Measurements from ENCODE around the gene KRT6C.

Gene KRT6C

DNA sequence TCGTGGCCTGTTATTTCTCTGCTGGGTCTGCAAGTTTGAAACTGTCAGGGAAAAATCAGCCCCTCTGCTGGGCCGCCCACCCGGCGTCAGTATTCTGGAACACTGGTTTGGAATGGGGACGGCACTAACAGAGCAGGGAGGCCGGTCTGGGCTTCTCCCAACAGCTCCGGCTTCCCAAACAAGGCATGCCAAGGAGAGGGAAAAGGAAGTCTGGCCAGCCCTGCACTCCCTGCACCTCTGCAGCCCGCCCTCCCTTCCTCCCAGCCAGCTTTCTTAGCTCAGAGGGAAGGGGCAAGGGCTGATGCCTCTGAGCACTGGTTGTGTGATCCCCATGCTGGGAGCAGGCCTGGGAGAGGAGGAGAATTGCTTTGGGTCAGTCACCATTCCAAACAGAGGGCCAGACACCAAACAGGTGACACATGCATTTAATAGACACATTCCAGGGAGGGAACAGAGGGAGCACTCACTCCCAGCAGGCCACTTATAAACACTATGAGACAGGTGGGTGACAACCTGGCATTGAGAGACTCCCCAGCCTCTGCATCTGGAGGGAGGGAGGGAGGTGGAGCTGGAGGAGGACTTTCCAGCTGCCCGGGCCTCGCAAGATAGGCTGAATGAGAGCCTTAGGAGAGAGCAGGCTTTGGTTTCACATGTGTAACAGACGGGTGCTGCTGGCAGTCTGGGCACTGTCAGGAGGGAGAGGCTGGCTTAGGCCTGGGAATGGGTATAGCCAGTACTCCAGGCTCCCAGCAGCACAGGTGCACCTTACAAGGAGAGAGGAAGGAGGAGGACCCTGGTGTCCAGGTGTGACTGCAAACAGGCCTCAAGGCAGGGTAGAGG lies 49.7 kb downstream of the KRT6C start:
- no peaks in the 10 kb centered on the region for H3K36me3 Mint-ChIP-seq (ENCODE audit: low read depth)
- H3K27ac Mint-ChIP-seq: no peak overlapping the region
- no peak overlapping the region for H3K4me3 Mint-ChIP-seq
- H3K4me1 Mint-ChIP-seq (ENCODE audit: low read depth): no peaks in the 10 kb centered on the region
- H3K9me3 Mint-ChIP-seq: no peaks in the 10 kb centered on the region
- H3K27me3 Mint-ChIP-seq (ENCODE audit: low read depth): peaks cover 14% of the 10 kb centered on the region

GRCh38 chr12:52423035-52423434 lies 50.6 kb downstream of the KRT6C start:
- Mint-ChIP-seq H3K27ac (no peak overlapping the region), H3K4me1 (ENCODE audit: low read depth) (no peaks in the 10 kb centered on the region), H3K27me3 (ENCODE audit: low read depth) (peaks cover 6% of the 10 kb centered on the region), H3K4me3 (no peak overlapping the region), H3K9me3 (no peaks in the 10 kb centered on the region), H3K36me3 (ENCODE audit: low read depth) (no peaks in the 10 kb centered on the region)

- Mint-ChIP-seq H3K27ac (no peak overlapping the region), H3K9me3 (no peaks in the 10 kb centered on the region), H3K36me3 (ENCODE audit: low read depth) (no peaks in the 10 kb centered on the region), H3K4me3 (no peak overlapping the region), H3K27me3 (ENCODE audit: low read depth) (no peaks in the 10 kb centered on the region), H3K4me1 (ENCODE audit: low read depth) (no peaks in the 10 kb centered on the region)
Measured at GRCh38 chr12:52419656-52420055, 53.9 kb downstream of the KRT6C start.

- Mint-ChIP-seq H3K4me3 (no peak overlapping the region), H3K27me3 (ENCODE audit: low read depth) (no peaks in the 10 kb centered on the region), H3K9me3 (no peaks in the 10 kb centered on the region), H3K36me3 (ENCODE audit: low read depth) (no peaks in the 10 kb centered on the region), H3K27ac (no peak overlapping the region), H3K4me1 (ENCODE audit: low read depth) (no peaks in the 10 kb centered on the region)
Measured at GRCh38 chr12:52418576-52419110, 55.0 kb downstream of the KRT6C start.
